GM23338 (cell line): Measurements from ENCODE around the gene GAB1. TPM values are rescaled to one million over a fixed set of nuclear protein-coding genes. Genes with fewer than 3 reads are reported as not detected.

Experiments
- ATAC-seq: fragments of 200-7000 bp; cut with Tn5 transposase; 3 replicates; pipeline ENCODE4 v1.9.1; 2020
- DNase-seq: peaks from one replicate; pipeline ENCODE4 v3.0.0-alpha.2; 2015; ENCODE audit warnings: low spot score
- H2AFZ ChIP-seq: fragments of 200-600 bp; sonication (generic); 2 replicates; pipeline ENCODE4 v1.8.0; 2016; ENCODE audit warnings: antibody characterized with exemption, mild to moderate bottlenecking, moderate library complexity
- H3F3A ChIP-seq: fragments of 200-600 bp; sonication (generic); replicated peaks from 2 replicates; pipeline ENCODE4 v1.8.0; 2017; ENCODE audit warnings: antibody characterized with exemption, mixed run types, low read depth
- H3K27ac ChIP-seq: fragments of 200-600 bp; sonication (generic); 2 replicates; pipeline ENCODE4 v1.6.1; 2016; ENCODE audit warnings: low read depth
- H3K27me3 ChIP-seq: fragments of 200-600 bp; sonication (generic); 2 replicates; pipeline ENCODE4 v1.8.0; 2016; ENCODE audit warnings: mild to moderate bottlenecking, mixed run types, moderate library complexity; ENCODE audit not compliant: insufficient read depth
- H3K36me3 ChIP-seq: fragments of 200-600 bp; sonication (generic); 2 replicates; pipeline ENCODE4 v1.8.0; 2016; ENCODE audit warnings: mild to moderate bottlenecking; ENCODE audit not compliant: insufficient read depth
- H3K4me1 ChIP-seq: fragments of 200-600 bp; sonication (generic); 2 replicates; pipeline ENCODE4 v1.8.0; 2016; ENCODE audit warnings: mild to moderate bottlenecking, moderate library complexity; ENCODE audit not compliant: insufficient read depth
- H3K4me2 ChIP-seq: fragments of 200-600 bp; sonication (generic); 2 replicates; pipeline ENCODE4 v1.7.1; 2017; ENCODE audit warnings: mixed run types
- H3K4me3 ChIP-seq: fragments of 200-600 bp; sonication (generic); 2 replicates; pipeline ENCODE4 v1.6.1; 2016; ENCODE audit warnings: mixed run types
- H3K79me2 ChIP-seq: fragments of 200-600 bp; sonication (generic); replicated peaks from 2 replicates; pipeline ENCODE4 v1.8.0; 2017; ENCODE audit warnings: mild to moderate bottlenecking; ENCODE audit not compliant: insufficient read depth
- H3K9me2 ChIP-seq: fragments of 200-600 bp; sonication (generic); 2 replicates; pipeline ENCODE4 v1.8.0; 2017; ENCODE audit not compliant: insufficient read depth
- H4K20me1 ChIP-seq: fragments of 200-600 bp; sonication (generic); replicated peaks from 2 replicates; pipeline ENCODE4 v1.8.0; 2017; ENCODE audit warnings: mild to moderate bottlenecking; ENCODE audit not compliant: insufficient read depth
- H3K27ac Mint-ChIP-seq: 2 replicates; pipeline ENCODE4 v1.8.0; 2020; ENCODE audit warnings: inconsistent platforms, mild to moderate bottlenecking, moderate library complexity, mixed read lengths
- H3K27me3 Mint-ChIP-seq: 3 replicates; pipeline ENCODE4 v1.8.0; 2022; ENCODE audit warnings: low read depth, mild to moderate bottlenecking, moderate library complexity, mixed read lengths, inconsistent platforms; ENCODE audit not compliant: insufficient read depth, poor library complexity
- H3K36me3 Mint-ChIP-seq: 3 replicates; pipeline ENCODE4 v1.8.0; 2021; ENCODE audit warnings: low read depth, mild to moderate bottlenecking, inconsistent platforms, moderate library complexity, mixed read lengths
- H3K4me1 Mint-ChIP-seq: 3 replicates; pipeline ENCODE4 v1.8.0; 2020; ENCODE audit warnings: mild to moderate bottlenecking, inconsistent platforms, mixed read lengths
- H3K4me3 Mint-ChIP-seq: 3 replicates; pipeline ENCODE4 v1.8.0; 2021; ENCODE audit warnings: moderate library complexity, mild to moderate bottlenecking, inconsistent platforms, mixed read lengths
- H3K9me3 Mint-ChIP-seq: 3 replicates; pipeline ENCODE4 v1.8.0; 2020; ENCODE audit warnings: moderate library complexity, mild to moderate bottlenecking, inconsistent platforms, mixed read lengths
- EZH2 ChIP-seq: fragments of 200-600 bp; sonication (generic); IDR thresholded peaks from one replicate; pipeline ENCODE4 v1.8.0; 2017; ENCODE audit warnings: antibody characterized with exemption, mild to moderate bottlenecking, low read depth; ENCODE audit not compliant: unreplicated experiment
- EZH2phosphoT487 ChIP-seq: fragments of 200-600 bp; sonication (generic); IDR thresholded peaks from one replicate; pipeline ENCODE4 v1.8.1; 2018; ENCODE audit warnings: antibody characterized with exemption; ENCODE audit not compliant: unreplicated experiment
- JUNB ChIP-seq: IDR thresholded peaks from one replicate; pipeline ENCODE4 v1.6.1; 2016; ENCODE audit warnings: antibody characterized with exemption; ENCODE audit not compliant: unreplicated experiment
- NANOG ChIP-seq: IDR thresholded peaks from 2 replicates; pipeline ENCODE4 v1.6.1; 2016; ENCODE audit warnings: antibody characterized with exemption, borderline replicate concordance
- ZNF114 ChIP-seq: fragments of 250-450 bp; sonication (Bioruptor Pico); IDR thresholded peaks from 2 replicates; pipeline ENCODE4 v1.5.0; 2020; ENCODE audit warnings: mild to moderate bottlenecking, moderate library complexity
- polyA plus RNA-seq: library from polyadenylated mRNA; unstranded; fragments of >200 nt; fragmentation: Nextera tagmentation; extraction: Ambion mirVana; gene quantifications from 2 replicates; pipeline ENCODE4 v1.2.1, GENCODE V29; 2016
- total RNA-seq: library from RNA; depleted of rRNA; stranded (reverse); fragments of >200 nt; shearing (Covaris generic); gene quantifications from 2 replicates; pipeline ENCODE4 v1.2.3, GENCODE V29; 2014
- TF ChIP-seq, protein P1 (sequence below): IDR thresholded peaks from 2 replicates; pipeline ENCODE4 v1.6.1; 2016; ENCODE audit warnings: antibody characterized with exemption
- TF ChIP-seq, protein P2 (sequence below): IDR thresholded peaks from one replicate; pipeline ENCODE4 v1.6.1; 2018; ENCODE audit warnings: antibody characterized with exemption; ENCODE audit not compliant: unreplicated experiment
- TF ChIP-seq, protein P3 (sequence below), 2 experiments: fragments of 200-600 bp in 1 of 2; sonication (generic) in 1 of 2; conservative IDR thresholded peaks; 2 replicates each; pipeline versions ENCODE4 v1.5.1 to v1.6.1; 2016 to 2017; ENCODE audit warnings: antibody characterized with exemption in 2 of 2, low read depth in 2 of 2, mild to moderate bottlenecking in 2 of 2, moderate library complexity in 1 of 2

GAB1 gene
- total and polyA plus RNA-seq, 2 experiments from 2014 or later, result 4.0 to 18.4 TPM

DNA sequence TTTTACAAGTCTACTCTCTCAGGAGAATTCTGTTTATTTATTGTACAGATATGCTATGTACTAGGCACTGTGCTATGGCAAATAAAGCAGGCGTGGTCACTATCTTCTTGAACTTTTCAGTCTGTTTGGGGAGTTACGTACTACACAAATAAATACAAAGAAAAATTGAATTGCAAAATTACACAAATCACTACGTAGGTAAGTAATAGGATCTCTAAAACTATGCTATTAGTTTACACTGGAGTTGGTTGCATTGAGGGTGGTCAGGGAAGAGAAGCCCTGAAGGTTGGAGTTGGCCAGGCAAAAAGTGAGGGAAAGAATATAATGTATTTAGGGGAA, 75.7 kb downstream of the GAB1 start:
- Mint-ChIP-seq H3K27ac (no peak overlapping the region), H3K36me3 (peaks cover 4% of the 10 kb centered on the region; the same call in 2 of the 3 replicates), H3K4me1 (peaks cover 21% of the 10 kb centered on the region), H3K4me3 (no peak overlapping the region), H3K9me3 (no peaks in the 10 kb centered on the region), H3K27me3 (peaks cover 2% of the 10 kb centered on the region)
- DNase-seq (no peak), ATAC-seq (no peak)
- Histone ChIP-seq H3K4me2 (no peak overlapping the region), H3K79me2 (peaks cover 20% of the 10 kb centered on the region; the same call in 1 of the 2 replicates), H3K27me3 (no peaks in the 10 kb centered on the region), H3K4me1 (peaks cover 14% of the 10 kb centered on the region; the same call in 1 of the 2 replicates), H3K9me2 (no peaks in the 10 kb centered on the region), H3F3A (no peaks in the 10 kb centered on the region), H3K36me3 (no peaks in the 10 kb centered on the region), H3K27ac (no peak overlapping the region), H3K4me3 (no peak overlapping the region), H2AFZ (no peak overlapping the region), H4K20me1 (no peaks in the 10 kb centered on the region)
- TF ChIP-seq EZH2phosphoT487 (no peak), JUNB (no peak), ZNF114 (CRISPR knock-in tag) (no peak), EZH2 (no peak), NANOG (no peak)
- TF ChIP-seq, protein P1, sequence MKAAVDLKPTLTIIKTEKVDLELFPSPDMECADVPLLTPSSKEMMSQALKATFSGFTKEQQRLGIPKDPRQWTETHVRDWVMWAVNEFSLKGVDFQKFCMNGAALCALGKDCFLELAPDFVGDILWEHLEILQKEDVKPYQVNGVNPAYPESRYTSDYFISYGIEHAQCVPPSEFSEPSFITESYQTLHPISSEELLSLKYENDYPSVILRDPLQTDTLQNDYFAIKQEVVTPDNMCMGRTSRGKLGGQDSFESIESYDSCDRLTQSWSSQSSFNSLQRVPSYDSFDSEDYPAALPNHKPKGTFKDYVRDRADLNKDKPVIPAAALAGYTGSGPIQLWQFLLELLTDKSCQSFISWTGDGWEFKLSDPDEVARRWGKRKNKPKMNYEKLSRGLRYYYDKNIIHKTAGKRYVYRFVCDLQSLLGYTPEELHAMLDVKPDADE, result no peak
- TF ChIP-seq, protein P2, sequence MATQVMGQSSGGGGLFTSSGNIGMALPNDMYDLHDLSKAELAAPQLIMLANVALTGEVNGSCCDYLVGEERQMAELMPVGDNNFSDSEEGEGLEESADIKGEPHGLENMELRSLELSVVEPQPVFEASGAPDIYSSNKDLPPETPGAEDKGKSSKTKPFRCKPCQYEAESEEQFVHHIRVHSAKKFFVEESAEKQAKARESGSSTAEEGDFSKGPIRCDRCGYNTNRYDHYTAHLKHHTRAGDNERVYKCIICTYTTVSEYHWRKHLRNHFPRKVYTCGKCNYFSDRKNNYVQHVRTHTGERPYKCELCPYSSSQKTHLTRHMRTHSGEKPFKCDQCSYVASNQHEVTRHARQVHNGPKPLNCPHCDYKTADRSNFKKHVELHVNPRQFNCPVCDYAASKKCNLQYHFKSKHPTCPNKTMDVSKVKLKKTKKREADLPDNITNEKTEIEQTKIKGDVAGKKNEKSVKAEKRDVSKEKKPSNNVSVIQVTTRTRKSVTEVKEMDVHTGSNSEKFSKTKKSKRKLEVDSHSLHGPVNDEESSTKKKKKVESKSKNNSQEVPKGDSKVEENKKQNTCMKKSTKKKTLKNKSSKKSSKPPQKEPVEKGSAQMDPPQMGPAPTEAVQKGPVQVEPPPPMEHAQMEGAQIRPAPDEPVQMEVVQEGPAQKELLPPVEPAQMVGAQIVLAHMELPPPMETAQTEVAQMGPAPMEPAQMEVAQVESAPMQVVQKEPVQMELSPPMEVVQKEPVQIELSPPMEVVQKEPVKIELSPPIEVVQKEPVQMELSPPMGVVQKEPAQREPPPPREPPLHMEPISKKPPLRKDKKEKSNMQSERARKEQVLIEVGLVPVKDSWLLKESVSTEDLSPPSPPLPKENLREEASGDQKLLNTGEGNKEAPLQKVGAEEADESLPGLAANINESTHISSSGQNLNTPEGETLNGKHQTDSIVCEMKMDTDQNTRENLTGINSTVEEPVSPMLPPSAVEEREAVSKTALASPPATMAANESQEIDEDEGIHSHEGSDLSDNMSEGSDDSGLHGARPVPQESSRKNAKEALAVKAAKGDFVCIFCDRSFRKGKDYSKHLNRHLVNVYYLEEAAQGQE, result no peak
- TF ChIP-seq, protein P3, sequence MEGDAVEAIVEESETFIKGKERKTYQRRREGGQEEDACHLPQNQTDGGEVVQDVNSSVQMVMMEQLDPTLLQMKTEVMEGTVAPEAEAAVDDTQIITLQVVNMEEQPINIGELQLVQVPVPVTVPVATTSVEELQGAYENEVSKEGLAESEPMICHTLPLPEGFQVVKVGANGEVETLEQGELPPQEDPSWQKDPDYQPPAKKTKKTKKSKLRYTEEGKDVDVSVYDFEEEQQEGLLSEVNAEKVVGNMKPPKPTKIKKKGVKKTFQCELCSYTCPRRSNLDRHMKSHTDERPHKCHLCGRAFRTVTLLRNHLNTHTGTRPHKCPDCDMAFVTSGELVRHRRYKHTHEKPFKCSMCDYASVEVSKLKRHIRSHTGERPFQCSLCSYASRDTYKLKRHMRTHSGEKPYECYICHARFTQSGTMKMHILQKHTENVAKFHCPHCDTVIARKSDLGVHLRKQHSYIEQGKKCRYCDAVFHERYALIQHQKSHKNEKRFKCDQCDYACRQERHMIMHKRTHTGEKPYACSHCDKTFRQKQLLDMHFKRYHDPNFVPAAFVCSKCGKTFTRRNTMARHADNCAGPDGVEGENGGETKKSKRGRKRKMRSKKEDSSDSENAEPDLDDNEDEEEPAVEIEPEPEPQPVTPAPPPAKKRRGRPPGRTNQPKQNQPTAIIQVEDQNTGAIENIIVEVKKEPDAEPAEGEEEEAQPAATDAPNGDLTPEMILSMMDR (conservative IDR thresholded peaks at IDR 0.05; ENCODE audit: low read depth in 2 of 2), result no peak
